Fibroblast of villous mesenchyme (primary cell): ENCODE results near the gene ACP2. TPM values are rescaled to one million over a fixed set of nuclear protein-coding genes. Genes with fewer than 3 reads are reported as not detected.

ENCODE experiments used
- DNase-seq: peaks from one replicate; pipeline ENCODE4 v3.0.0-alpha.2; 2010; ENCODE audit warnings: low read depth
- H3K4me3 ChIP-seq: 2 replicates; pipeline ENCODE4 v1.5.1; 2011; ENCODE audit warnings: low read depth, mild to moderate bottlenecking, low read length
- total RNA-seq: library from RNA; depleted of rRNA; stranded (reverse); fragments of >200 nt; gene quantifications from 2 replicates; pipeline ENCODE4 v1.2.3, GENCODE V29; 2012
- TF ChIP-seq, protein P1 (sequence below): IDR thresholded peaks from 2 replicates; pipeline ENCODE4 v1.5.1; 2012; ENCODE audit warnings: low read depth, mild to moderate bottlenecking, low read length; ENCODE audit not compliant: insufficient read depth

The ACP2 gene
- total RNA-seq, 1 donor, result 35.4 TPM

DNA sequence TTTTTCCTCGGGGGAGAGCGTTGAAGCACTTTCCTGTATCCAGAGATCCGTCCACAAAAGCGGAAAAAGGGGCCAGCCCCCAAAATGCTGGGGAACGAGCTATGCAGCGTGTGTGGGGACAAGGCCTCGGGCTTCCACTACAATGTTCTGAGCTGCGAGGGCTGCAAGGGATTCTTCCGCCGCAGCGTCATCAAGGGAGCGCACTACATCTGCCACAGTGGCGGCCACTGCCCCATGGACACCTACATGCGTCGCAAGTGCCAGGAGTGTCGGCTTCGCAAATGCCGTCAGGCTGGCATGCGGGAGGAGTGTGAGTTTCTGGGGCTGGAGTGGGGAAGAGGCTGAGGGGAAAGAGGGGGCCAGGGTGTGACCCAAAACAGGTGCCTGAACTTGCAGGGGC is 11.8 kb upstream of the ACP2 start:
- H3K4me3 ChIP-seq, result no peak overlapping the region
- no peak for DNase-seq
- TF ChIP-seq, protein P1, sequence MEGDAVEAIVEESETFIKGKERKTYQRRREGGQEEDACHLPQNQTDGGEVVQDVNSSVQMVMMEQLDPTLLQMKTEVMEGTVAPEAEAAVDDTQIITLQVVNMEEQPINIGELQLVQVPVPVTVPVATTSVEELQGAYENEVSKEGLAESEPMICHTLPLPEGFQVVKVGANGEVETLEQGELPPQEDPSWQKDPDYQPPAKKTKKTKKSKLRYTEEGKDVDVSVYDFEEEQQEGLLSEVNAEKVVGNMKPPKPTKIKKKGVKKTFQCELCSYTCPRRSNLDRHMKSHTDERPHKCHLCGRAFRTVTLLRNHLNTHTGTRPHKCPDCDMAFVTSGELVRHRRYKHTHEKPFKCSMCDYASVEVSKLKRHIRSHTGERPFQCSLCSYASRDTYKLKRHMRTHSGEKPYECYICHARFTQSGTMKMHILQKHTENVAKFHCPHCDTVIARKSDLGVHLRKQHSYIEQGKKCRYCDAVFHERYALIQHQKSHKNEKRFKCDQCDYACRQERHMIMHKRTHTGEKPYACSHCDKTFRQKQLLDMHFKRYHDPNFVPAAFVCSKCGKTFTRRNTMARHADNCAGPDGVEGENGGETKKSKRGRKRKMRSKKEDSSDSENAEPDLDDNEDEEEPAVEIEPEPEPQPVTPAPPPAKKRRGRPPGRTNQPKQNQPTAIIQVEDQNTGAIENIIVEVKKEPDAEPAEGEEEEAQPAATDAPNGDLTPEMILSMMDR, result no peak

DNA sequence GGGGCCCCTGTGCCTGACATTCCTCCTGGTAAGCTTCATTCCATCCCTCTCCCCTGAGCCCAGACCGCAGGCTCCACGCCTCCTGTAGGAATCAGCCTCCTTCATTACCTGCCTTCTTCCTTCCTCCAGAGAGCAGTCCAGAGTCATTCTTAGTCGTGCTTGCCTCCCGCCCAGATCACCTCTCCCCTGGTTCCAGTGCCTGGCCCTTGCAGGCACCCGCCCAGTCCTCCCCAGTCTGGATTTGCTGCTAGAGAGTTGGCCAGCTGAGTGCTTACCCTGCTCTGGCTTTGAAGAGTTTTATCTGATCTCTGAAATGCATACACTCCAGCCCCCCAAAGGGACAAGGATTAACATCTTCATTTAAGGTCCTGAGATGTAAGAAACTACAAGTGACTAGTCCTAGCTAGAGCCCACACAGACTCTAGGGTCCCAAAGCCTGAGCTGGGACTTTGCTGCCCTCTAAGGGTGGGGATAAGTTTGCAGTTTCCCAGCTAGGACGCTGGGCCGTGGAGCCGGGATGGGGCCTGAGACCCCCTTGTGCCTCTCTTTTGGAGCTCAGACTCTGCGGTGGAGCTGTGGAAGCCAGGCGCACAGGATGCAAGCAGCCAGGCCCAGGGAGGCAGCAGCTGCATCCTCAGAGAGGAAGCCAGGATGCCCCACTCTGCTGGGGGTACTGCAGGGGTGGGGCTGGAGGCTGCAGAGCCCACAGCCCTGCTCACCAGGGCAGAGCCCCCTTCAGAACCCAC is 10.8 kb upstream of the ACP2 start:
- DNase-seq, result peak; percentile 48
- TF ChIP-seq, protein P1, result peak; percentile 77
- H3K4me3 ChIP-seq, result no peak overlapping the region

DNA sequence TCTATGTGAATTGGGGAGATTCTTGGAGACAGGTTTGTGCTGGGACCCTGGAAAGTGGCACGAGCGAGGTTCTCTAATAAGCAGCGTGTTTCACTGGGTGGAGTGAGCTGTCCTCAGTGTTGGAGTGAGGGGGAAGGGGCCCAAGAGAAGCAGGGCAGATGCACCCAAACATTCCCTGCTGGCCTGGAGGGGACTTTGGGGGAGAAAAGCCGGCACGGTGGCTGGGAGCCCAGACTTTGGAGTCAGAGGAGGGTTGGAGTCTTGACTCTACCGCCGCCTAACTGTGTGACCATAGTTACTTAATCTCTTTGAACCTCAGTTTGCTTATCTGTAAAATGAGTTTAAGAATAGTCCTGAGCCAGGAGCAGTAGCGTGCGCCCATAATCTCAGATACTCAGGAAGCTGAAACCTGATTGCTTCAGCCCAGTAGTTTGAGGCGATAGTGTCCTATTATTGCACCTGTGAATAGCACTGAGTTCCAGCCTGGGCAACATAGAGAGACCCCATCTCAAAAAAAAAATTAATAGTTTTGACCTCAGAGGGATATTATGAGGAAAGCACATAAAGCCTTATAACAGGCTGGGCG is 9.8 kb upstream of the ACP2 start:
- H3K4me3 ChIP-seq, result peak overlapping the region; percentile 61
- DNase-seq, result no peak
- TF ChIP-seq, protein P1, result no peak

DNA sequence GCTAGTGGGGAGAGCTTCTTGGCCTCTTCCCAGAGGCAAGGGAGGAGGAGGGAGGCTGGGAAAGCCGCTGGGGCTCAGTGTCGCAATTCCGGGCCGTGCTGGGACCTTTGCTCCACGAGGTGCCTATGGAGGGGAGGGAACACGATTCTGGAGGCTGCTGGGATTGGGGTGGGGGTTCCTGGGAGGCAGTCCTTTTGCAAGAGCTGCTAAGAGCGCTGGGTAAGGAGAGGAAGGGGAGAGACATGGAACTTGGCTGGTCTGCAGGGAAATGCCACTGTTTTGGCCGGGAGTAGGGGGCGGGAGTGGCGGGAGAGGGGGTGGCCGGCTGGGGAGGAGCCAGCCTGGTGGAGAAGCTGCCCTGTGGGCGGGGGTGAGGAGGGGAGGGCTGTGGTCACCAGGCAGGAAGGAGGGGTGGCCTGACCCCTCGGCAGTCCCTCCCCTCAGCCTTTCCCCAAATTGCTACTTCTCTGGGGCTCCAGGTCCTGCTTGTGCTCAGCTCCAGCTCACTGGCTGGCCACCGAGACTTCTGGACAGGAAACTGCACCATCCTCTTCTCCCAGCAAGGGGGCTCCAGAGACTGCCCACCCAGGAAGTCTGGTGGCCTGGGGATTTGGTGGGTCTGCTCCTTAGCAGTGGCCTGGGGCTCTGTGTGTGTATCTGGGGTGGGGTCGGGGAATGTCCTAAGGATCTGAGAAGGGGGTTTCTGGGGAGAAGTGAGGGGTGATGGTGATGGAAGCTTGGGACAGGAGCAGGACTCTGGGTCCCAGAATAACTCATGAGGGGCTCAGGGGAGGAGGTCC is 9.1 kb upstream of the ACP2 start, which contains the start of gene NR1H3:
Gene NR1H3, plus strand, starts transcription at position 480 of the 800 bp plus-strand sequence. CDS start 1,221 bp downstream, outside the sequence.
- peak; percentile 92 for DNase-seq
- TF ChIP-seq, protein P1, result peak; percentile 81
- H3K4me3 ChIP-seq, result peak within 1 kb of the TSS; percentile 61

DNA sequence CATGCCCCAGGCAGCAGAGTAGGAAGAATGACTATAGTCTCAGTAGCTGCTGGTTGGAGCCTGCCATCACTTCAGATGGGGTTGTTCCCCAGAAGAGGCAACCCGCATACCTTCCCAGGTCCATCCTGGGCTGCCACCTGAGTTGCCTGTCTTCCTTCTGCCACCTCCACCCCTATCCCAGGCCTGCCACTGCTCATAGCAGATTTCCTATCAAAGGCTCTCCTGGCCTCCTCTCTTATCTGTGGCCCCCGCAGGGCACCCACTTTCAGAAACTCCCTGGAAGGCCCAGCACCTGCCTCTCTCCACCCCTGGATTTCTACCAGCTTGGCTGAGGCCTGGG is 8.5 kb upstream of the ACP2 start:
- TF ChIP-seq, protein P1, result no peak
- peak overlapping the region; percentile 61 for H3K4me3 ChIP-seq
- no peak for DNase-seq

DNA sequence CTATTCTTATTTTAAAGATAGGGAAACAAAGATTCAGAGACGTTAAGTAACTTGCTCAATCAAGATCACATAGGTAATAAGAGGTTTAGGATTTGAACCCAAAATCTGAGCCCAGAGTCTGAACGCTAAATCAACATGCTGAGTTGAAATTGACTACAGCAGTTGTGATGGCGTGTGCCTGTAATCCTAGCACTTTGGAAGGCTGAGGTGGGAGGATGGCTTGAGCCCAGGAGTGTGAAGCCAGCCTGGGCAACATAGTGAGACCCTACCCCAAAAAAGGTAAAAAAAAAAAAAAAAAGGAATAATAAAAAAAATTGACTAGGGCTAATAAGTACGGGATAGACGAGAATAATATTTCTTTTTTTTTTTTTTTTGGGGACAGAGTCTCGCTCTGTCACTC is 7.8 kb upstream of the ACP2 start:
- H3K4me3 ChIP-seq, result no peak overlapping the region
- TF ChIP-seq, protein P1, result no peak
- DNase-seq, result no peak
